GM19455 (cell line): ENCODE results near the gene FFAR3.

Experiments used
- ATAC-seq: cut with Tn5 transposase; IDR thresholded peaks from one replicate; pipeline ENCODE4 v1.9.1; 2021; ENCODE audit not compliant: unreplicated experiment

FFAR3 gene, protein sequence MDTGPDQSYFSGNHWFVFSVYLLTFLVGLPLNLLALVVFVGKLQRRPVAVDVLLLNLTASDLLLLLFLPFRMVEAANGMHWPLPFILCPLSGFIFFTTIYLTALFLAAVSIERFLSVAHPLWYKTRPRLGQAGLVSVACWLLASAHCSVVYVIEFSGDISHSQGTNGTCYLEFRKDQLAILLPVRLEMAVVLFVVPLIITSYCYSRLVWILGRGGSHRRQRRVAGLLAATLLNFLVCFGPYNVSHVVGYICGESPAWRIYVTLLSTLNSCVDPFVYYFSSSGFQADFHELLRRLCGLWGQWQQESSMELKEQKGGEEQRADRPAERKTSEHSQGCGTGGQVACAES

DNA sequence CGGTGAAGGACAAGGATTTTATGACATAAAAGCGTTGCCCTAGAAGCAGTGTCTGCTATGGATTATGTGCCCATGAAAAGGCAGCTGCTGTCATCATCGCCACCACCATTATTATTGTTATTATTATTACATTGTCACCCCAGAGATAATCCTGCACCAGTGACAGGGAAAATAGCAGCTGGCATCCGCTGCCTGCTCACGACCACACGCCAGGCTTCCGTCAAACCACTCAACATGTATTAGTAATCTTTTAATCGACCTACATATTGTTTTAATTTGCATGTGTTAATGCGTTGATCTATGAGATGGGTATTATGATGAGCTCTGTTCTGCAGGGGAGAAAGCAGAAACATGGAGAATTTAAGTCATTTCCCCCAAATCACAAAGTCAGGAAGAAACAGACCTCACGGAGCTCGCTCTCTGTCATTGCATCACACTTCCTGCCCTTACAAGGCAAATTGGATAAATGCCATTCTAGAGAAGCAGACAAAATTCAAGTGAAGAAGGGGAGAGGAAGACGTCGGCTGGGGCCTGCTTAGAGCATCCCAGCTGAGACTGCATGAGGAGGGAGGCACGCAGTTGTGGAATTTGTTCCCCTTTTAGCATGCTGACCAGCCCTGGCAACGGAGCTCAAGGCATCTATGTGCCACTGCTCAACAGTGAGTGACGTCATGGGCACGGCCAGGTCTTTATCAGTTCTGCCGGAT, at the start of gene FFAR3:
FFAR3 (plus strand) TSS at position 594 of the 707 bp plus-strand sequence. CDS start 431 bp downstream, outside the sequence.
- no peak for ATAC-seq

DNA sequence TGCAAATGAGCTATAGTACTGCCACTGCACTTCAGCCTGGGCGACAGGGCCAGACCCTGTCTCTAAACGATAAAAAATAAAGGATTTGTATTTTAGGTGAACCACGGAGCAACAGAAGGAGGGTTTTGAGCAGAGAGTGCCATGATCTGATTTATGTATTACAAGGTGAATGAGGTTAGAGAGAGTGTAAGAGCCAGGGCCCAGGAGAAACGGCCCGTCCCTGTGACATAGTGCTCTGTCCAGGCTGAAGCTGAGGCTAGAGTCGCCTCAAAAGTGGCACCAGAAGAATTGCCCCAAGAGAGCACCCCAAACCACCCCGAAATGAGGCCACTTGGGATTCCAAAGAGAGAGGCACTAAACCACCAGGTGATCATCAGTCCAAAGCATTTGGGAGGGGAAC, 49.4 kb upstream of the FFAR3 start:
- no peak for ATAC-seq

DNA sequence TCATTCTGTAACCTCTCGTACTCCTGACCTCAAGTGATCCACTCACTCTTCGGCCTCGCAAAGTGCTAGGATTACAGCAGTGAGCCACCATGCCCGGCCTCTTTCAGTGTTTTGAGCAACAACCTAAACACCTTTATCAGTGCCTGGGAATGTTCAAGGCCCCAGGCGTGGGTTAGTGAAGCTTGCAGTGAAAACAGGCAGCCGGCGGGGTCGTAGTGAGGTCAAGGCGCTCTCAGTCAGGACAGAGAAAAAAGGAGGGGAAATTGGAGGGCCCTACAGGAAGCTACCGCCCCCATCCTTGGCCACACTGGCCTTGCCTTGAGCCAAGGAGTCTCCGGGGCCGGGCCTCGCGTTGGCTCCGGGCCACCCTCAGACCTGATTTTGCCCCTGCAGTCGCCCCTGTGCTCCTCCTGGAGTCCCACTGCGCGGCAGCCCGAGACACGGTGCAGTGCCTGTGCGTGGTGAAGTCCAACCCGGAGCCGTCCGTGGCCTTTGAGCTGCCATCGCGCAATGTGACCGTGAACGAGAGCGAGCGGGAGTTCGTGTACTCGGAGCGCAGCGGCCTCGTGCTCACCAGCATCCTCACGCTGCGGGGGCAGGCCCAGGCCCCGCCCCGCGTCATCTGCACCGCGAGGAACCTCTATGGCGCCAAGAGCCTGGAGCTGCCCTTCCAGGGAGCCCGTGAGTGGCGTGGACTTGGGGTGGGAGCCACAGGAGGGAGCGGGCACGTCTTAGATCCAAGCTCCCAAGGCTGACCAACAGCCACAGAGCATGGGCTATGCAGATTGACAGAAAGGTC, 48.6 kb upstream of the FFAR3 start:
- no peak for ATAC-seq

DNA sequence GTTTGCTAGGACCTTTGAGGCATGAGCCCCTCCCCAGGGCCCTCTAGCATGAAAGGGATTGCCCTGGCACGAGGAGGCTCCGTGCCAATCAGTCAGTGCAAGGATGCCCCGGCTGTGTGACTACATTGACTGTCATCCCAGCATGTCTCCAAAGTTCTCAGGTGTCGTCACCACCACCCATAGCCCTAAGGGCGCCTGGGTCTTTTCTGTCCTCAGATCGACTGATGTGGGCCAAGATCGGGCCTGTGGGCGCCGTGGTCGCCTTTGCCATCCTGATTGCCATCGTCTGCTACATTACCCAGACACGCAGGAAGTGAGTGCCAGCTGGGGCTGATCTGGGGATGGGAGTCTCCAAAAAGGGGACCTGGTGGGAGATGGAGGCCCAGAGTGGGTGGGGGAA, 47.9 kb upstream of the FFAR3 start:
- no peak for ATAC-seq

DNA sequence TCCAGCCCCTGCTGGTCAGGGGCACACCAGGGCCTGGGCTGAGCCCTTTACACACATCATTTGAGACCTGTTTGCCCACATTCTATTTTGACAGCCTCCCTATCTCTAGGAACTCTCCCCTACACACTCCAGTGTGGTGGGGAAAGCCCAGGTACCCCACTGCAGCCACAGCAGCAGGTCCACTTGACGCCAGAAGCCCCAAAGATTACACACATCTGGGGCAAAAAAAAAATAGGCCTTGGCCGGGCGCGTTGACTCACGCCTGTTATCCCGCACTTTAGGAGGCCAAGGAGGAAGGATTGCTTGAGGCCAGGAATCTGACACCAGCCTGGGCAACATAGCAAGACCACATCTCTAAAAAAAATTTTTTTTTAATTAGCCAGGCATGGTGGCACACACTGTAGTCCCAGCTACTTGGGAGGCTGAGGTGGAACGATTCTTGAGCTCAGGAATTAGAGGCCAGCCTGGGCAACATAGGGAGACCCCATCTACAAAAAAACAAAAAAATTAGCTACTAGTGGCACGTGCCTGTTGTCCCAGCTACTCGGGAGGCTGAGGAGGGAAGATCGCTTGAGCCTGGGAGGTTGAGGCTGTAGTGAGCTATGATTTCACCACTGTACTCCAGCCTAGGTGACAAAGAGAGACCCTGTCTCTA, 47.3 kb upstream of the FFAR3 start:
- no peak for ATAC-seq

DNA sequence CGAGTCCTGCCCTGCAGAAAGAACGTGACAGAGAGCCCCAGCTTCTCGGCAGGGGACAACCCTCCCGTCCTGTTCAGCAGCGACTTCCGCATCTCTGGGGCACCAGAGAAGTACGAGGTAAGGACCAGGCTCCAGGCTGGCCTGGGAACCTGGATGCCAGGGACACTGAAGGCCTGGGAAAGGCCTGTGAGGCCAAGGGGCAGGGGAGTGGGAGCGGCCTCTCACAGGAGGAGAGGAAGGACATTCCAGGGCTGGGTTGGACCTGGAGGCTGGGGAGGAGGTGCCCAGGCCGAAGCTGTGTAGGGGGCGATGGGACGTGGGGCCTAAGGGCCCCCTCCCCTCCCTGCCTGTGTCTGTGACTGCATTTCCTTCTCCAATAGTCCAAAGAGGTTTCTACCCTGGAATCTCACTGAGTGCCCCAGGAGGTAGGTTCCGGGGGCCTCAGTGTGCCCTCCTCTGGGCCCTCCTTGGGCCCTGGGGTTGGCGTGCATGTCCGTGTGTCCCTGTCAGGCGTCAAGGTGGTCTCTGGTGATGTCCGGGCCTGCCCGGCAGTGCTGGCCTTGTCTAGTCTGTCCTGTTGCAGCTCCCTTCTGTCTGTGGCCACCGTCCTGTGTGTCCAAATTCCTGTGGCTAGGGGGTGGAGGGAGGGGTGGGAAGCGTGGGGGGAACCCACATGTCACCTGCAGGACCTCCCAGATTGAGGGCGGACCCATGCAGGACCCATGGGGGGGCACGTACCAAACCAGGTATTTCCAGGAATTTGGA, 46.2 kb upstream of the FFAR3 start:
- ATAC-seq = no peak

DNA sequence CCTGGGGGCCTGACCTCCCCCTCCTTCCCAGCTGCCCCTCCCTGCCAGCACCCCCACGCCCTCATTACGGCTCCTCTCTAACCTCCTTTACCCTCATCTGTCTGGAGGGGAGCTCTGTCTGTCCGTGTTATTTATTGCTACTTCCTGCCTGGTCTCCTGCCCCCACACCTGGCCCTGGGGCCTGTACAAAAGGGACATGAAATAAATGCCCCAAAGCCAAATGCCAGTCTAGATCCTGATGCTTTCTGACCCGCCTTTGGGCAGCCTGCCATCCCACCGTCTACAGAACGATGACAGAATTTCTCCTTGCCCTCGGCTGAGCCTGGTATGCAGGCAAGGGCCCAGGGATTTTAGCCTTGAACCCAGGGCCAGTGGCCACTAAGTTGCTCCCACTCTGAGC, 44.7 kb upstream of the FFAR3 start:
- ATAC-seq = no peak

DNA sequence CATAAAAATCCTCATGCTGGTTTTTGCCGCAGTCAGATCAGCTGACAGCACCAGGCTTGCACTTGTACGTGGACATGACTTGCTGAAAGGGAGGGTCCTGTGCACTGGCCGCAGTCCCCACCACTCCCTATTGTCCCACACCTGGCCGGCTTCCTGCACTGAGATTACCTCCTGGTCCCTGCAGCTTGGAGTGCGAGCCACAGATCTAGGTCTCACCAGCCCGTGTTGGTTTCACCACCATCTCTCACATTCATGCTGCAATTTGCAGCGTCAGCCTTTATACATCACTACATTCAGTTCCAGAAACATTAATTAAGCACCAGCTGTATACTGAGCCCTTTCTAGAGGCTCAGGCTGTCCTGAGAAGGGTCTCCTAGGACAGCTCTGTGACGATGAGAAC, 44.2 kb upstream of the FFAR3 start:
- ATAC-seq = no peak

DNA sequence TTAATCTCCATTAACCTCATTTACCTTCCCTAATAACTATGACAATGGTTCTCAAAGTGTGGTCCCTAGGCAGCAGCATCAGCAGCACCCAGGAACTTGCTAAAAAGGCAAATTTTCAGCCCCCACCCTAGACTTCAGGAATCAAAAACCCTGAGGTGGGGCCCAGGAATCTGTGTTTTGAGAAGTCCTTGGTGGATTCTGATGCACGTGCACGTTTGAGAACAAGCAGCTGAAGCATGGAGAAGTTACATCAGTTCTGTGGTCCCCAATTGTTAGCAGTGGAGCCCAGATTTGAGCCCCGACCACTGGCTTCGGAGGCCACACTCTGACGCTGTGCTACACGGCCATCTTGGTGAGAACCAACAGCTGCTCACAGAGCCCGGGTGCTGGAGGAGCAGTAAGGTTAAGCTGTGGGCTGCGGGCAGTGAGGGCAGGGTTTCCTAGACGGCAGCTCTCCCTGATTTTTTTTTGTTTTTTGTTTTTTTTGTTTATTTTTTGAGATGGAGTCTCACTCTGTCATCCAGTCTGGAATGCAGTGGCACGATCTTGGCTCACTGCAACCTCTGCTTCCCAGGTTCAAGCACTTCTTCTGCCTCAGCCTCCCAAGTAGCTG, 43.3 kb upstream of the FFAR3 start:
- no peak for ATAC-seq

DNA sequence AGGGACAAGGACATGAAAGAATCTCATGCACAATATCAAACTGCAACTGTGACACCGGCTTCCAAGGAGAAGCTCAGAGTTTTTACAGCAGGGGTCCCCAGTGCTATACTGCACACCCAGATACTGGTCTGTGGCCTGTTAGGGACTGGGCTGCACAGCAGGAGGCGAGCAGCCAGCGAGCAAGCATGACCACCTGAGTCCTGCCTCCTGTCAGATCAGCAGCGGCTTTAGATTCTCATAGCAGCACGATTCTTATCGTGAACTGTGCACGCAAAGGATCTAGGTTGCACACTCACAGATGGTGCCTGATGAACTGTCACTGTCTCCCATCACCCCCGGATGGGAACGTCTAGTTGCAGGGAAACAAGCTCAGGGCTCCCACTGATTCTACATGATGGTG, 42.4 kb upstream of the FFAR3 start:
- no peak for ATAC-seq

DNA sequence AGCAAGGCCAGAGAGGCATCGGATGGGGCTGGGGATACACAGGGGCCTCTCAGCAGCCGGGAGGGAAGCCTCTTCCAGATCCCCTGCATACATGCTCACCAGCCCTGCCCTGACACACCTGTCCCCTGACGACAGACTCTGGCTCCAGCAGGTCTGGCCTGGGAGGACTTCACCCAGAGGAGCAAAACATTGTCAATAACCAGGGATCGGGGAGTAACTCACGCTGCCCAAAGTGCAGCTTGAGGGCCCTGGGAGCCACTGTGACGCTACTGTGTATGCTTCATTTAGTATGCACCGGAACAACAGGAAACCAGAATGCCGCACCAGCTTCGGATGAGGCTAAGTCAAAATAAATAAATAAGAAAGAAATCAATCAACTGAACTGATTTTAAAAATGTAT, 41.7 kb upstream of the FFAR3 start:
- no peak for ATAC-seq

DNA sequence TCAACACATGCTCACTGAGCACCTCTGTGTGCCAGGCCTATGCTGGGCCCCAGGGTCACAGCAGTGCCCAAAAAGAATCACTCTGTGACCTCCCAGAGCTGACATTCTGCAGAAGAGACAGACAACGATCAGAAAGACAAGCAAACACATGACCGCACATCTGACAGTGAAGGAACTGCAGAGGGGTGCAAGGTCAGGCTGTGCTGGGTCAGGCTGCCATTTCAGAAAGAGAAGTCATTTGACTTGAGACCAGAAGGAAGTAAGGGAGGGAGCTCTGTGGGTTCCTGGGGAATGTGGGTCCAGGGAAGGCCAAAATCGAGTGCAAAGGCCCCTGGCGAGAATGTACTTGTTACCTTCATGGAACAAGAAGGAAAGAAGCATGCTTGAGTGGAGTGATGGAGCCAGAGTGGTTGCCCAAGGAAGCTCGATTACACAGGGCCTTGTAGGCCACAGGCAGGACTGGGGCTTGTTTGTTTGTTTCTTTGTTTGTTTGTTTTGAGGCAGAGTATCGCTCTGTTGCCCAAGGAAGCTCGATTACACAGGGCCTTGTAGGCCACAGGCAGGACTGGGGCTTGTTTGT, 40.7 kb upstream of the FFAR3 start:
- ATAC-seq = no peak

DNA sequence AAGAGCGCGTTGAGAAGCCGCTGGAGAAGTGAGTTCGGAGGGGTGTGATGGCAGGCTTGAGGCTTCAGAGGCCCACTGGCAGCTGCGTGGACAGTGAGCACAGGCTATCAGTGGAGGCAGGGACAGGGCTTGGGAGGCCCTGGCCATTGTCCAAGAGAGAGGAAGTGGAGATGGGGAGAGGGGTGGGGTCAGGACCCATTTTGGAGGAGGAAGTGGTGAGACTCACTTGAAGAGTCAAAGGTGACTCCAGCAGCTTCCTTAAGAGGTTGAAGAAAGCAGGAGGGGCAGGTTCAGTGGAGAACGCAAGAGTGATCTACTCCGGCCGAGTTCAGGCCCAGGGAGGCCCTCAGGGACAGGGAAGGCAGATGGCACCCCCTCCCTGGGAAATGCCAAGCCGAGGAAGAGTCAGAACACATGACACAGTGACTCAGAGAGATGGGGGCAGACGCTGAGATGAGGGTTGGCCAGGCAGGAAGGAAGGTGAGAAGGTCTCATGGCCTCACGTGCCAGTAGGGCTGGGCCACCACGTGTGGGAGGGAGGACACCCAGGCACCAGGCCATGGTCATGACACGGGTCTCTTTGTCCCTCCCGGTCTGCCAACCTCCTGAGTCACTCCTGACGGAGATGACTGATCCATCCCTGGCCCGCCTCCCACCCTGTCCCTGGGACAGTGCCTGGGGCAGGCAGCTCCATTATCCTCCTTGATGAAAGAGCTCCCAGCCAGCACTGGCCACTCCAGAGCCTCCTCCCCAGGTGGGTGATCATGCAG, 39.4 kb upstream of the FFAR3 start:
- no peak for ATAC-seq

DNA sequence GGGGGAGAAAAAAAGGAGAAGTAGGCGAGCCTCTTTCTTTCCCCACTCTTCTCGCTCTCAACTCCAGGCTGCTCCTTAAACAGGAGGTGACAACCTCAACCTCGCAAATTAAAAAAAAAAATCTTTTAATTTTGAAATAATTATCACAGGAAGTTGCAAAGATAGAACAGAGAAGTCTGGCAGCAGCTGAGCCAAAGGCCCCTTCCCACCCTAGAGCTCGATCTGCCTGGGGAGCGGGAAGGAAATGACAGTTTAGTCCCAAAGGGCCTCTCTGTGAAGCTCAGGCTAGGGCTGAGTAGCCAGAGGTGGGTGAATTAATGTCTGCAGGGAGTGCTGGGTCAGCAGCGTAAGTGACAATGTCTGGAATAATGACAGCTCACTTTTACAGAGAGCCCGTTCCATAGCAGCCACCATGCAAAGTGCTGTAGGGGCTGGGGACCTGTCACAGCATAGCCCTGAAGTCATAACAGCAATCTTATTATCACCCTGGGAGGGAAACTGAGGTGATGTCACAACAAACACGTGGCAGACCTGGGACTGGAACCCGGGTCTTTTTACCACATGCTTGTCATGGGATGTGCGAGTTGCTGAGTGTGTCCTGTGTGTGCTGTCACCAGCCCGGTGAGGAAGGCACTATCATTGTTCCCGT, 38.1 kb upstream of the FFAR3 start:
- ATAC-seq = no peak

DNA sequence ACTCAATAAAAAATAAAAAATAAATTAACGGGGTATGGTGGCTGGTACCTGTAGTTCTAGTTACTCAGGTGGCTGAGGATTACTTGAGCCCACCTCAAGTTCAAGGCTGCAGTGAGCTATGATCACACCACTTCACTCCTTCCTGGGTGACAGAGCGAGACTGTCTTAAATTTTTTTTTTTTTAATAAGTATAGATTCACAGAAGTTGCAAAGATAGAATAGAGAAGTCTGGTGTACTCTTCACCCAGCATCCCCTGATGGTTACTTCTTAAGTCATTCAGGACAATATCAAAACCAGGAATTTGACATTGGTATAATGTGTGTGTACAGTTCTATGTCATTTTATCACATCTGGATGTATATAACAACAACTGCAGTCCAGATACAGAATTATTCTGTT, 37.0 kb upstream of the FFAR3 start:
- no peak for ATAC-seq

DNA sequence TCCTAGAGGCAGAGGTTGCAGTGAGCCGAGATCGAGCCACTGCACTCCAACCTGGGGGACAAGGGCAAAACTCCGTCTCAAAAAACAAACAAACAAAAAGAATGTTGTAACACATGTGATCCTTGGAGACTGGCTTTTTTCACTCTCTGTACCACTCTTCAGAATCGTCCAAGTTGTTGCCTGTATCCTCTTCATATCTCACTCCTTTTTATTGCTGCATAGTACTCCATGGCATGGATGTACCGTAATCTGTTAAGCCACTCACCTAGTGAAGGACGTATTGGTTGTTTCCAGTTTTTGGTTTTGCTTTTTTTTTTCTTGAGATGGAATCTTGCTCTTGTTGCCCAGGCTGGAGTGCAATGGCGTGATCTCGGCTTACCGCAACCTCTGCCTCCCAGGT, 36.2 kb upstream of the FFAR3 start:
- ATAC-seq = no peak

DNA sequence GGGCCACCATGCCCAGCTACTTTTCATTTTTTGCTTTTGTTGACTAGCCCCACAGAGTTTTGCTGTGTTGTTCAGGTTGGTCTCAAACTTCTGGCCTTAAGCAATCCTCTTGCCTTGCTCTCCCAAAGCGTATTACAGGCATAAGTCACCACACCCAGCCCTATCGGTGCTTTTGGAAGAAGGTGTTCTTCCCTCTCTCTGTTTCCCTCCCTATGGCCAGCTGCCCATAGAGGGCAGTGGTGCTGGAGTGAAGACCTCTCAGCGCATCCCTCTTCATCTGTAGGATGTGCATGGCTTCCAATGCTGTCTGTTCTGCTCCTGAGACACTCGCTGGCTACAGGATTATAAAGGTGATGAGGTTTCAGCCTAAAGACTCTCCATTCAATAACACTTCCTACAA, 30.6 kb upstream of the FFAR3 start:
- ATAC-seq = no peak

DNA sequence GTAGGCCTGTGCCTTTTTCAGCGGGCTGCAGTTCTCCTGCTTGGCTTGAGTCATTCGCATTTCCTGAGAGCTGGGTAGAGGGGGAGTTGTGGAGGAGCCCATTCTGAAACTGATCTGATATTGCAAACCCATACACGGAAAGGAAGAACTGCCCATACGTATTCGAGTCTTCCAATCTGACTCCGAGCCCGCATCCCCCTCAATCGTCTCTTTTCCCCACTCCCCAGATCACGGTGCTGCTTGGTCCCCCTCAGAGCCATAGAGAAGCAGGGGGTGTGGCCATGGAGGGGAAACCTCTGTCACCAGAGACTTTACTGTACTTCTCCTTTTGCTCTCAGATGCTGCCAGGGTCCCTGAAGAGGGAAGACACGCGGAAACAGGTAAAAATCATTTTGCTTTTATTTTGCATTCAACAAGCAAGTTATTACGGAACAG, 29.4 kb upstream of the FFAR3 start, which contains the start of gene CD22:
CD22 (plus strand) TSS at position 337 of the 435 bp plus-strand sequence. CDS start 2,854 bp downstream, outside the sequence.
- ATAC-seq = no peak
